ENCODE measurements around the gene SLIT3.

GRCh38 chr5:168842571-168843205, 458.3 kb downstream of the SLIT3 start:
- TF ChIP-seq CTCF (IDR thresholded peaks at IDR 0.05) (no peak), POLR2A (IDR thresholded peaks at IDR 0.05) (no peak)
